ENCODE measurements around the gene ARHGAP5. TPM values are rescaled to one million over a fixed set of nuclear protein-coding genes. Genes with fewer than 3 reads are reported as not detected.

The ARHGAP5 gene
- total and polyA plus RNA-seq, 2 experiments from 2014 or later = 22.1 to 72.6 TPM

DNA sequence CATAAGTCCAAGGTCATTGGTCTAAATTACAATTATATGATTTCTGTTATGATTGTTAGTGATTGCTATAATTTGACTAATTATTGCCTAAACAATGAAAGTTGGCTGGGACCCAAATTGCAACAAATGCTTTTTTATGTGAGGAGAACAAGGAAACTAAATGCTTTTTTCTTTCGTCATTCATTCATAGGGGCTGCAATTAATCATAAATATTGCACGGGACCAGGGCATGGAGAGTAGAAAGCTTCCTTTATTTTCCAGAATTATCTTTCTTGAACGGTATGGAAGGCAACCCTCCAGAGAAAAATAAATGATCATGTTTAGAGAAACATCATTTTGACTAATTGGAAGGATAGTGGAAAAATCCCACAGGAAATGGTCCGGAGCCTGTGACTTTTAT, 32.6 kb upstream of the ARHGAP5 start:
- Histone ChIP-seq H3K4me3 (no peak overlapping the region), H3K36me3 (ENCODE audit: insufficient read depth) (no peaks in the 10 kb centered on the region), H3K4me1 (ENCODE audit: insufficient read depth) (no peaks in the 10 kb centered on the region), H3K9me2 (ENCODE audit: insufficient read depth) (no peaks in the 10 kb centered on the region), H2AFZ (no peak overlapping the region), H3K27me3 (ENCODE audit: insufficient read depth) (no peaks in the 10 kb centered on the region), H3K27ac (ENCODE audit: low read depth) (no peak overlapping the region), H3K79me2 (replicated peaks; ENCODE audit: insufficient read depth) (no peaks in the 10 kb centered on the region), H3K4me2 (no peak overlapping the region), H4K20me1 (replicated peaks; ENCODE audit: insufficient read depth) (no peaks in the 10 kb centered on the region), H3F3A (replicated peaks; ENCODE audit: low read depth) (no peaks in the 10 kb centered on the region)
- Mint-ChIP-seq H3K4me1 (peaks cover 12% of the 10 kb centered on the region), H3K4me3 (no peak overlapping the region), H3K36me3 (ENCODE audit: low read depth) (no peaks in the 10 kb centered on the region; the same call in 2 of the 3 replicates), H3K9me3 (no peaks in the 10 kb centered on the region), H3K27ac (no peak overlapping the region), H3K27me3 (ENCODE audit: insufficient read depth, low read depth, poor library complexity) (no peaks in the 10 kb centered on the region)
- DNase-seq (ENCODE audit: low spot score) (no peak), ATAC-seq (no peak)
- TF ChIP-seq ZNF331 (CRISPR knock-in tag; IDR thresholded peaks at IDR 0.05; ENCODE audit: low read depth) (no peak), EZH2 (IDR thresholded peaks at IDR 0.05; ENCODE audit: low read depth, unreplicated experiment) (no peak), JUNB (IDR thresholded peaks at IDR 0.05; ENCODE audit: unreplicated experiment) (no peak), ZNF114 (CRISPR knock-in tag; IDR thresholded peaks at IDR 0.05) (no peak), NANOG (IDR thresholded peaks at IDR 0.05; ENCODE audit: borderline replicate concordance) (no peak), POLR2AphosphoS5 (IDR thresholded peaks at IDR 0.05; ENCODE audit: low read depth) (no peak), CREB1 (CRISPR knock-in tag; IDR thresholded peaks at IDR 0.05; ENCODE audit: low read depth) (no peak), STAT1 (IDR thresholded peaks at IDR 0.05; ENCODE audit: unreplicated experiment) (no peak), EZH2phosphoT487 (IDR thresholded peaks at IDR 0.05; ENCODE audit: unreplicated experiment) (no peak)
- TF ChIP-seq, protein P1, sequence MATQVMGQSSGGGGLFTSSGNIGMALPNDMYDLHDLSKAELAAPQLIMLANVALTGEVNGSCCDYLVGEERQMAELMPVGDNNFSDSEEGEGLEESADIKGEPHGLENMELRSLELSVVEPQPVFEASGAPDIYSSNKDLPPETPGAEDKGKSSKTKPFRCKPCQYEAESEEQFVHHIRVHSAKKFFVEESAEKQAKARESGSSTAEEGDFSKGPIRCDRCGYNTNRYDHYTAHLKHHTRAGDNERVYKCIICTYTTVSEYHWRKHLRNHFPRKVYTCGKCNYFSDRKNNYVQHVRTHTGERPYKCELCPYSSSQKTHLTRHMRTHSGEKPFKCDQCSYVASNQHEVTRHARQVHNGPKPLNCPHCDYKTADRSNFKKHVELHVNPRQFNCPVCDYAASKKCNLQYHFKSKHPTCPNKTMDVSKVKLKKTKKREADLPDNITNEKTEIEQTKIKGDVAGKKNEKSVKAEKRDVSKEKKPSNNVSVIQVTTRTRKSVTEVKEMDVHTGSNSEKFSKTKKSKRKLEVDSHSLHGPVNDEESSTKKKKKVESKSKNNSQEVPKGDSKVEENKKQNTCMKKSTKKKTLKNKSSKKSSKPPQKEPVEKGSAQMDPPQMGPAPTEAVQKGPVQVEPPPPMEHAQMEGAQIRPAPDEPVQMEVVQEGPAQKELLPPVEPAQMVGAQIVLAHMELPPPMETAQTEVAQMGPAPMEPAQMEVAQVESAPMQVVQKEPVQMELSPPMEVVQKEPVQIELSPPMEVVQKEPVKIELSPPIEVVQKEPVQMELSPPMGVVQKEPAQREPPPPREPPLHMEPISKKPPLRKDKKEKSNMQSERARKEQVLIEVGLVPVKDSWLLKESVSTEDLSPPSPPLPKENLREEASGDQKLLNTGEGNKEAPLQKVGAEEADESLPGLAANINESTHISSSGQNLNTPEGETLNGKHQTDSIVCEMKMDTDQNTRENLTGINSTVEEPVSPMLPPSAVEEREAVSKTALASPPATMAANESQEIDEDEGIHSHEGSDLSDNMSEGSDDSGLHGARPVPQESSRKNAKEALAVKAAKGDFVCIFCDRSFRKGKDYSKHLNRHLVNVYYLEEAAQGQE (IDR thresholded peaks at IDR 0.05; ENCODE audit: unreplicated experiment) = no peak
- TF ChIP-seq, protein P2, sequence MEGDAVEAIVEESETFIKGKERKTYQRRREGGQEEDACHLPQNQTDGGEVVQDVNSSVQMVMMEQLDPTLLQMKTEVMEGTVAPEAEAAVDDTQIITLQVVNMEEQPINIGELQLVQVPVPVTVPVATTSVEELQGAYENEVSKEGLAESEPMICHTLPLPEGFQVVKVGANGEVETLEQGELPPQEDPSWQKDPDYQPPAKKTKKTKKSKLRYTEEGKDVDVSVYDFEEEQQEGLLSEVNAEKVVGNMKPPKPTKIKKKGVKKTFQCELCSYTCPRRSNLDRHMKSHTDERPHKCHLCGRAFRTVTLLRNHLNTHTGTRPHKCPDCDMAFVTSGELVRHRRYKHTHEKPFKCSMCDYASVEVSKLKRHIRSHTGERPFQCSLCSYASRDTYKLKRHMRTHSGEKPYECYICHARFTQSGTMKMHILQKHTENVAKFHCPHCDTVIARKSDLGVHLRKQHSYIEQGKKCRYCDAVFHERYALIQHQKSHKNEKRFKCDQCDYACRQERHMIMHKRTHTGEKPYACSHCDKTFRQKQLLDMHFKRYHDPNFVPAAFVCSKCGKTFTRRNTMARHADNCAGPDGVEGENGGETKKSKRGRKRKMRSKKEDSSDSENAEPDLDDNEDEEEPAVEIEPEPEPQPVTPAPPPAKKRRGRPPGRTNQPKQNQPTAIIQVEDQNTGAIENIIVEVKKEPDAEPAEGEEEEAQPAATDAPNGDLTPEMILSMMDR (conservative IDR thresholded peaks at IDR 0.05; ENCODE audit: low read depth in 2 of 2) = no peak
- TF ChIP-seq, protein P3, sequence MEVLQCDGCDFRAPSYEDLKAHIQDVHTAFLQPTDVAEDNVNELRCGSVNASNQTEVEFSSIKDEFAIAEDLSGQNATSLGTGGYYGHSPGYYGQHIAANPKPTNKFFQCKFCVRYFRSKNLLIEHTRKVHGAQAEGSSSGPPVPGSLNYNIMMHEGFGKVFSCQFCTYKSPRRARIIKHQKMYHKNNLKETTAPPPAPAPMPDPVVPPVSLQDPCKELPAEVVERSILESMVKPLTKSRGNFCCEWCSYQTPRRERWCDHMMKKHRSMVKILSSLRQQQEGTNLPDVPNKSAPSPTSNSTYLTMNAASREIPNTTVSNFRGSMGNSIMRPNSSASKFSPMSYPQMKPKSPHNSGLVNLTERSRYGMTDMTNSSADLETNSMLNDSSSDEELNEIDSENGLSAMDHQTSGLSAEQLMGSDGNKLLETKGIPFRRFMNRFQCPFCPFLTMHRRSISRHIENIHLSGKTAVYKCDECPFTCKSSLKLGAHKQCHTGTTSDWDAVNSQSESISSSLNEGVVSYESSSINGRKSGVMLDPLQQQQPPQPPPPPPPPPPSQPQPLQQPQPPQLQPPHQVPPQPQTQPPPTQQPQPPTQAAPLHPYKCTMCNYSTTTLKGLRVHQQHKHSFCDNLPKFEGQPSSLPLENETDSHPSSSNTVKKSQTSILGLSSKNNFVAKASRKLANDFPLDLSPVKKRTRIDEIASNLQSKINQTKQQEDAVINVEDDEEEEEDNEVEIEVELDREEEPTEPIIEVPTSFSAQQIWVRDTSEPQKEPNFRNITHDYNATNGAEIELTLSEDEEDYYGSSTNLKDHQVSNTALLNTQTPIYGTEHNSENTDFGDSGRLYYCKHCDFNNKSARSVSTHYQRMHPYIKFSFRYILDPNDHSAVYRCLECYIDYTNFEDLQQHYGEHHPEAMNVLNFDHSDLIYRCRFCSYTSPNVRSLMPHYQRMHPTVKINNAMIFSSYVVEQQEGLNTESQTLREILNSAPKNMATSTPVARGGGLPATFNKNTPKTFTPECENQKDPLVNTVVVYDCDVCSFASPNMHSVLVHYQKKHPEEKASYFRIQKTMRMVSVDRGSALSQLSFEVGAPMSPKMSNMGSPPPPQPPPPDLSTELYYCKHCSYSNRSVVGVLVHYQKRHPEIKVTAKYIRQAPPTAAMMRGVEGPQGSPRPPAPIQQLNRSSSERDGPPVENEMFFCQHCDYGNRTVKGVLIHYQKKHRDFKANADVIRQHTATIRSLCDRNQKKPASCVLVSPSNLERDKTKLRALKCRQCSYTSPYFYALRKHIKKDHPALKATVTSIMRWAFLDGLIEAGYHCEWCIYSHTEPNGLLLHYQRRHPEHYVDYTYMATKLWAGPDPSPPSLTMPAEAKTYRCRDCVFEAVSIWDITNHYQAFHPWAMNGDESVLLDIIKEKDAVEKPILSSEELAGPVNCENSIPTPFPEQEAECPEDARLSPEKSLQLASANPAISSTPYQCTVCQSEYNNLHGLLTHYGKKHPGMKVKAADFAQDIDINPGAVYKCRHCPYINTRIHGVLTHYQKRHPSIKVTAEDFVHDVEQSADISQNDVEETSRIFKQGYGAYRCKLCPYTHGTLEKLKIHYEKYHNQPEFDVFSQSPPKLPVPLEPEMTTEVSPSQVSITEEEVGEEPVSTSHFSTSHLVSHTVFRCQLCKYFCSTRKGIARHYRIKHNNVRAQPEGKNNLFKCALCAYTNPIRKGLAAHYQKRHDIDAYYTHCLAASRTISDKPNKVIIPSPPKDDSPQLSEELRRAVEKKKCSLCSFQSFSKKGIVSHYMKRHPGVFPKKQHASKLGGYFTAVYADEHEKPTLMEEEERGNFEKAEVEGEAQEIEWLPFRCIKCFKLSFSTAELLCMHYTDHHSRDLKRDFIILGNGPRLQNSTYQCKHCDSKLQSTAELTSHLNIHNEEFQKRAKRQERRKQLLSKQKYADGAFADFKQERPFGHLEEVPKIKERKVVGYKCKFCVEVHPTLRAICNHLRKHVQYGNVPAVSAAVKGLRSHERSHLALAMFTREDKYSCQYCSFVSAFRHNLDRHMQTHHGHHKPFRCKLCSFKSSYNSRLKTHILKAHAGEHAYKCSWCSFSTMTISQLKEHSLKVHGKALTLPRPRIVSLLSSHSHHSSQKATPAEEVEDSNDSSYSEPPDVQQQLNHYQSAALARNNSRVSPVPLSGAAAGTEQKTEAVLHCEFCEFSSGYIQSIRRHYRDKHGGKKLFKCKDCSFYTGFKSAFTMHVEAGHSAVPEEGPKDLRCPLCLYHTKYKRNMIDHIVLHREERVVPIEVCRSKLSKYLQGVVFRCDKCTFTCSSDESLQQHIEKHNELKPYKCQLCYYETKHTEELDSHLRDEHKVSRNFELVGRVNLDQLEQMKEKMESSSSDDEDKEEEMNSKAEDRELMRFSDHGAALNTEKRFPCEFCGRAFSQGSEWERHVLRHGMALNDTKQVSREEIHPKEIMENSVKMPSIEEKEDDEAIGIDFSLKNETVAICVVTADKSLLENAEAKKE (CRISPR knock-in tag; IDR thresholded peaks at IDR 0.05) = no peak
- TF ChIP-seq, protein P4, sequence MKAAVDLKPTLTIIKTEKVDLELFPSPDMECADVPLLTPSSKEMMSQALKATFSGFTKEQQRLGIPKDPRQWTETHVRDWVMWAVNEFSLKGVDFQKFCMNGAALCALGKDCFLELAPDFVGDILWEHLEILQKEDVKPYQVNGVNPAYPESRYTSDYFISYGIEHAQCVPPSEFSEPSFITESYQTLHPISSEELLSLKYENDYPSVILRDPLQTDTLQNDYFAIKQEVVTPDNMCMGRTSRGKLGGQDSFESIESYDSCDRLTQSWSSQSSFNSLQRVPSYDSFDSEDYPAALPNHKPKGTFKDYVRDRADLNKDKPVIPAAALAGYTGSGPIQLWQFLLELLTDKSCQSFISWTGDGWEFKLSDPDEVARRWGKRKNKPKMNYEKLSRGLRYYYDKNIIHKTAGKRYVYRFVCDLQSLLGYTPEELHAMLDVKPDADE (IDR thresholded peaks at IDR 0.05) = no peak
